Measurements from ENCODE around the gene CFAP97D1. TPM values are rescaled to one million over a fixed set of nuclear protein-coding genes. Genes with fewer than 3 reads are reported as not detected.

The CFAP97D1 gene
- total RNA-seq, 3 donors from 2014 or later (not counting 1 experiment from before 2014, with no cell fraction given), result not detected

- no peaks in the 10 kb centered on the region for H3K27me3 ChIP-seq (ENCODE audit: control insufficient read depth, insufficient read depth, low read length)
- Mint-ChIP-seq H3K4me3 (no peak overlapping the region), H3K36me3 (no peaks in the 10 kb centered on the region), H3K27ac (no peak overlapping the region), H3K9me3 (no peaks in the 10 kb centered on the region), H3K27me3 (ENCODE audit: low read depth in 2 of 2) (peaks cover 4 to 10% of the 10 kb centered on the region in 2 donors), H3K4me1 (peaks cover 4 to 24% of the 10 kb centered on the region in 2 donors)
- DNase-seq (no peak), ATAC-seq (no peak)
- no peaks in the 10 kb centered on the region for H3K9me3 ChIP-seq (ENCODE audit: control insufficient read depth, insufficient read depth, low read length)
- WGBS (ENCODE audit: insufficient coverage), result 96% methylated on average over 11 of the region's 11 CpGs
- intact Hi-C loops (cut with micrococcal nuclease), result no loop called here
- H3K27ac ChIP-seq (ENCODE audit: low read length), result no peak overlapping the region
- H3K36me3 ChIP-seq (ENCODE audit: control insufficient read depth, insufficient read depth, low read length), result no peaks in the 10 kb centered on the region
- no peak overlapping the region for H3K4me3 ChIP-seq (ENCODE audit: low read length)
- H3K4me1 ChIP-seq (ENCODE audit: control insufficient read depth, insufficient read depth, low read length), result peaks cover 26% of the 10 kb centered on the region
- no peak for TF ChIP-seq CTCF (IDR thresholded peaks at IDR 0.05)
Observed at GRCh38 chr17:43769859-43770258, 10.4 kb upstream of the CFAP97D1 start.

GRCh38 chr17:43770957-43771356, 9.3 kb upstream of the CFAP97D1 start:
- 100% methylated on average over 1 of the region's 2 CpGs for WGBS (ENCODE audit: insufficient coverage)
- intact Hi-C loops (cut with micrococcal nuclease), result no loop called here
- no peak for TF ChIP-seq CTCF (IDR thresholded peaks at IDR 0.05)
- no peaks in the 10 kb centered on the region for H3K36me3 Mint-ChIP-seq
- Histone ChIP-seq H3K4me1 (ENCODE audit: control insufficient read depth, insufficient read depth, low read length) (peaks cover 26% of the 10 kb centered on the region), H3K27ac (ENCODE audit: low read length) (no peak overlapping the region), H3K36me3 (ENCODE audit: control insufficient read depth, insufficient read depth, low read length) (no peaks in the 10 kb centered on the region), H3K27me3 (ENCODE audit: control insufficient read depth, insufficient read depth, low read length) (no peaks in the 10 kb centered on the region), H3K9me3 (ENCODE audit: control insufficient read depth, insufficient read depth, low read length) (no peaks in the 10 kb centered on the region), H3K4me3 (ENCODE audit: low read length) (no peak overlapping the region)
- no peak overlapping the region for H3K27ac Mint-ChIP-seq
- peaks cover 4 to 29% of the 10 kb centered on the region in 2 donors for H3K4me1 Mint-ChIP-seq
- DNase-seq (no peak), ATAC-seq (no peak)
- H3K27me3 Mint-ChIP-seq (ENCODE audit: low read depth in 2 of 2), result peaks cover 4 to 7% of the 10 kb centered on the region in 2 donors
- H3K4me3 Mint-ChIP-seq, result no peak overlapping the region
- H3K9me3 Mint-ChIP-seq, result no peaks in the 10 kb centered on the region

GRCh38 chr17:43771463-43771862, 8.8 kb upstream of the CFAP97D1 start:
- intact Hi-C loops (cut with micrococcal nuclease), result no loop called here
- Histone ChIP-seq H3K36me3 (ENCODE audit: control insufficient read depth, insufficient read depth, low read length) (no peaks in the 10 kb centered on the region), H3K9me3 (ENCODE audit: control insufficient read depth, insufficient read depth, low read length) (no peaks in the 10 kb centered on the region), H3K4me1 (ENCODE audit: control insufficient read depth, insufficient read depth, low read length) (peaks cover 26% of the 10 kb centered on the region), H3K27ac (ENCODE audit: low read length) (no peak overlapping the region), H3K4me3 (ENCODE audit: low read length) (no peak overlapping the region), H3K27me3 (ENCODE audit: control insufficient read depth, insufficient read depth, low read length) (no peaks in the 10 kb centered on the region)
- H3K4me3 Mint-ChIP-seq, result no peak overlapping the region
- no peaks in the 10 kb centered on the region for H3K9me3 Mint-ChIP-seq
- ATAC-seq (no peak), DNase-seq (no peak)
- H3K27me3 Mint-ChIP-seq (ENCODE audit: low read depth in 2 of 2), result peaks cover 0 to 2% of the 10 kb centered on the region in 2 donors
- TF ChIP-seq CTCF (IDR thresholded peaks at IDR 0.05), result no peak
- 93% methylated on average over 9 of the region's 9 CpGs for WGBS (ENCODE audit: insufficient coverage)
- peaks cover 4 to 29% of the 10 kb centered on the region in 2 donors for H3K4me1 Mint-ChIP-seq
- no peak overlapping the region for H3K27ac Mint-ChIP-seq
- no peaks in the 10 kb centered on the region for H3K36me3 Mint-ChIP-seq
